HG02973 (cell line): Measurements from ENCODE around the gene UBL7.

Source experiments
- ATAC-seq: cut with Tn5 transposase; IDR thresholded peaks from one replicate; pipeline ENCODE4 v1.9.1; 2021; ENCODE audit warnings: moderate library complexity; ENCODE audit not compliant: unreplicated experiment

UBL7 gene

DNA sequence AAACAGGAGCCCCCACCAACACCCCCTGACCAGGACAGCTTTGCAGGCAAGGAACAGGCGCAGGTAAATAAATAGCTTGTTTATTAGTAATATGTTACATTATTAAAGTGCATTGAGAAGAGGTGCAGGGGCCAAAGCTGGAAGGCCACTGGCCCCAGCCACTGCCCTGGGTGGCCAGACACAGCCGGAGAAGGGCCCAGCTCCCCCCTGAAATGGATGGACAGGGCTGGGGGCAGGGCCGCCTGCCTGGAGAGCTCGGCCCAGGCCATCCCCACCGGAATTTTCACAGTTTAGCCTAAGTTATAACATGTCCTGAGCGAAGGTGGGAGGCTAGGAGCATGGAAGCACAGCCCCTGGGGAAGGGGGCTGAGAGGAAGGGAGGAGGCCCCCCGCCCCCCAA is 51.7 kb downstream of the UBL7 start:
- no peak for ATAC-seq

DNA sequence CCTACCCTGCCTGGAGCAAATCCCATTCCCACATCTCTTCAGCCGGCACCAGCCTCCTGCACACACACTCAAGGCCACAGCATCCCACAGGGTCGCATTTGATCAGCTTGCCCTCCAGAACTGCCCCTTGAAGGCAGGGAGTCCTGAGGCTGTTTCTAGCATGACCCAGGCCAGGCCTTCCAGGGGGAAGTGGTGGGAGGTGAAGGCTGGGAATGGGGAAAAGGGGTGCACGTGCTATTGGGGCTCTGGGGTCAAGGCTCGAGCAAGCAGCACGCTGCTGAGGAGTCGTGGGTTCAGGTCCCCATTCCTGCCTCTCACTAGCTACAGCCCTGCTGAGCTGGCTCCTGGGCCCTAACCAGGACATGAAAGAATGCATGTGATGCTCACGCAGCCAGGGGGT is 52.1 kb downstream of the UBL7 start:
- ATAC-seq = no peak

DNA sequence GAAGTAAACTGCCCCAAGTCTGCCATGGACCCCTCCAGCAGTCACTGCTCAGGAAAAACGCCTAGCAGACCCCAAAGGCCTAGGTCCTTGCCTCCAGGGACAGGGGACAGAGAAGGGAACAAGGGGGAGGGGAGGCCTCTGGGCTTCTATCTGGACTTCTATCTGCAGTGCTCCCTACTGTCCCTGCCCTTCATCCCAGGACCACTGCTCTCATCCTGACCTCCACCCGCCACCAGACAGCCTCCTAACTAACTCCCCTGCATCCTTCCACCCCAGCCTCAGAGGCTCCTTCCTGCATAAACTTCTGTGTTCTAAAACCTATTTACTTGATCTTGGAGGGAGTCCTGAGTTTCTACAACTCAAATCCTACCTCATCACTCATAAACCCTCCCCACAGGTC is 52.6 kb downstream of the UBL7 start:
- no peak for ATAC-seq

DNA sequence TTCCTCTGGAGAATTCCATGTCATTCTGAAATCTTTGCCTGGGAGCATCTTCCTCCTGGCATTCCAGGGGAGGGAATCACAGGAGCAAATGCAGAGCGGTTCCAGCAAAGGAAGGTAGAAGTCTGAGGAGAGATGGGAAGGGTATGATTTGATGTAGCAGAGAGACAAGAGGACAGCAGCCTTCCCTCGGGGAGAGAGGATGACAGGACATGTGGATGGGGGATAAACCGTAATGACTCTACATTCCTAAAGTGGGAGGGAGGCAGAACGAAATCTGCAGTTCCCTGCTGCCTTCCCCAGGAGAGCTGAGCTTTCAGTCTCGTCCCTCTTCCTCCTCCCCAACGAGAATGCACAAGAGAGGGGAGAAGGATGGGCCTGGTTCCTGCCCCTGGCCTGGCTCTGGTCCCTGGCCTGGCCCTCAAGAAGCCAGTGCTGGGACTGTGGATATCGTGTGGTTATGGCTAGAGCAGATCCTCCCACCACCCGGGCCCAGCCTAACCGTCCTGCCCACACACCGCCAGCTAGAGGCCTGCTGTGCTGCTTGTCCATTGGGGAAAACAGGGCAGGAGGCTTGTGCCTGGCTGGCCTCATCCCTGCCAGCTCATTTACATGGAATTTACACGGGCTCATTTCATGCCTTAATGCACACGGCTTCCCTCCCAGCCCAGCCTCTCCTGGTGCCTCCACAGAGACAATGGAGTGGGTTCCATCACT is 53.8 kb downstream of the UBL7 start:
- ATAC-seq = no peak

DNA sequence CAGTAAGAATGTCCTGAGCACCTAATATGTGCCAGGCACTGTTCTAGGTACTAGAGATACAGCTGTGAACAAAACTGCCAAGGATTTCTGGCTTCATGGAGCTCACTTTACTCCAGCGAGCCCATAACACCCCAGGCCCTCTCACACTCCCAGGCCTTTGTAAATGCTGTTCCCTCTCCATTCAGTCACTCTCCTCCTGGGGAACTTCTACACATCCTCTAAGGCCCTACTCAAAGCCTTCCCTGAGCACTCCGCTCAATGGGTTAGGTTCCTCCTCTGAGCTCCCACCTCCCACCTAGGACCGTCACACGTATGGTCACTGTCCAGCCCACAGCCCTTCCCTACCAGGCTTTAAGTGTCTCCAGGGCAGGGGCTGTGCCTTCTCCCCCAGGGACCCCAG is 54.4 kb downstream of the UBL7 start:
- ATAC-seq = no peak

DNA sequence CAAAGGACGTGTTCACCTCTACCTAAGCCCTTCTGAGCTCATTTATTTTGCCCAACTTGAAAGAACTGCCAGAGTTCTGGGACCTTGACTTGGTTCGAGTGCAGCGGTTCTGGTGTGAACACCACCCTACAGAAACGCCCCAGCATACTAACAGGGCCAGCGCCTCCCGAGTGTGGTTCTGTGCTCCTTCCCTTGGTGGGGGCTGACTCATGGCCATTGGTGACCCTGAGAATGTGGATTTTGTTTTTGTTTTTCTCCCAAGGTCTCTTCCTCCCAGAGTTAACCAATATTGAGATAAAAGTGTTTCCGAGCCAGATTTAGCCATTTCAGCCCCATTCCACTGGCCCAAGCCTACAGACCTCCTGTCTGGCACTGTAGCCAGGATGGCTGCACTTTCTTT is 55.1 kb downstream of the UBL7 start:
- no peak for ATAC-seq

DNA sequence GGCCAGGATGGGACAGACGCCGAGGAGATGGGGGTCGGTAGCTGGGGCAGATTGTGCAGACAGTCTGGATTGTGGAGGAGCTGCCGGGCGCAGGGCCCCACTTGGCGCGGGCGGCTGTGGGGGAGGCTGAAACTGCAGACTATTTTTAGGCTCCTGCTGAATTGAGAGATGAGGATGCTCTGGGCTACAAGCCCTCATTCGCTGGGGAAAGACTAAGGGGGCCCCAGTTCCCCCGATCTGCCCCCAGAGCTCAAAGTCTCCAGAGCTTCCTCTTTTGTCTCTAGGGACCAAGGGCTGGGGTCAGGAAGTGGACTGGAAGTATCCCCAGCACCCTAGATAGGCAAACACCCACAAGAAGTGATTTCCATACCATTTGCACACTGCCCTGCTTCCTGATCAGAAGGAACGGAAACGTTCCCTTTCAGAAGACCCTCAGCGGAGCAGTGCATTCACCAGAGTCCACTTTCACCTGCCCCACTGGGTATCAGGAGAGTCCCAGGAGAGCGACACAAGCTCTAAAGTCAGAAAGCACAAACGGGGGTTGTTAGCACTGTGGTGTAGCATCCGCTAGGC is 56.9 kb downstream of the UBL7 start:
- peak; percentile 27 for ATAC-seq

DNA sequence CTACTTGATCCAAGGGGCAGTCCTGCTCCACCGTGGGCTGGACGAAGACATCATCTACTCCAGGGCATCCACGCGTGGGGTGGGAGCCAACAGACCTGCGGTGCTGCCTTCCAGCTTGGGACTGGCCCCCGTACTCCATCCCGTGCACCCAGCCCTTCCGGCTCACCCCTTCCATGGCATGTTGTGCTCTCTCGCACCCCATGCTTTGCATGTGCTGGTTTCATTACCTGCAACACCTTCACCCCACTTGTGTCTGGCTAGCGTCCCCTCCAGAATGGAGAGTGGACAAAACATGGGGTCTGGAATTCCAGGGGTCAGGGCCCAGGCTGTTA is 57.4 kb downstream of the UBL7 start:
- peak; percentile 7 for ATAC-seq

DNA sequence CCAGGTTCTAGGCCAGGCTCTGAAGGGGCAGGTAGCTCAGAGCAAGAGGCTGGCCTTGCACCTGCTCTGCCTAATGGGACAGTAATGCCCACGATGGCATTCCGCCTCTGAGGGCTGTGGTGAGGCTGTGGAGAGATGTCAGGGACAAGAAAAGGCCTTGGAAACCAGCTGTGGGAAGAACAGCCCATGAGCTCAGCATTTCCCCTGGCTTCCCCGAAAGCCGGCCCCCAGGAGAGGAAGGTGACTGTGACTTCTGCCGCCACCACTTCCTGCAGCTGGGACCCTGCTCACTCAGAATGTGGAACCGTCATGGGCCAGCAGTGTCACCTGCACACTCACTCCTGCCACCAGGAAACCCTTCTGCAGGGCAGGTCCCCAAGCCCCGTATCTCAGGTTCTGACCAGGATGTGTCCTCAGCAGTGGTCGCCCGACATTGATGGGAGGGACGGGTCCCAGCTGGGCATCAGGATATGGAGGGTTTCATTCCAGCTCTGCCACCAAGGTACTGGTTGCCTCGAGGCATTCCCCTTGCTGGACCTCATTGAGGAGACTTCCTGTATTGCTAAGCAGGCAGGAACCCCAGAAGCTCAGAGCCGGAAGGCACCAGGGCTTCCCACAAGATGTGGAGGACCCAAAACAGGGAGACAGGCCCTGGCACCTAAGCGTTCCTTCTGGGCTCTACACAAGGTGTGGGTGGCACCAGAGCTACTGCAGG is 57.9 kb downstream of the UBL7 start:
- peak; percentile 39 for ATAC-seq

DNA sequence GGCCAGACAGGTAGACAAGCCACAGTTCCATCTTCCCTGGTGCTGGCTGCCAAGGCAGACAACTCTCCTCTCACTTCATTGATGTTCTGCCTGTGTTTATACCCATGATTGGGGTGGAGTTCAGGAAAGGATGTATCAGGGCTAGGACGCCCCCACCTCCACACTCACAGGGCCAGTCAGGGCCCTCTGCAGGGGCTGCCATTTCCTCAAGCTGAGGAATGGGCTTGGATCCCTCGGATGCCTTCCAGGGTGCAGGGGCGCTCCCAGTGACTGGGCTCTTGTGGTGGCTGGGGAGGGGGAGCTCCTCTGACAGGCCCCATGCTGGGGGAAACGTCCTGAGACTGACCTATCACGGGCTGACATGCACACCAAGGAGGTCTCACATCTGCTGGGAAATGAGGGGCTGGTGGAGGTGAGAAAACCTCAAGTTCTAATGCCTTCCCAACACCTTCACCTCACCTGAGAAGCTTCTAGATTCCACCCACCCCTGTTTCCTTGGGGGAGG is 58.6 kb downstream of the UBL7 start:
- ATAC-seq = no peak

DNA sequence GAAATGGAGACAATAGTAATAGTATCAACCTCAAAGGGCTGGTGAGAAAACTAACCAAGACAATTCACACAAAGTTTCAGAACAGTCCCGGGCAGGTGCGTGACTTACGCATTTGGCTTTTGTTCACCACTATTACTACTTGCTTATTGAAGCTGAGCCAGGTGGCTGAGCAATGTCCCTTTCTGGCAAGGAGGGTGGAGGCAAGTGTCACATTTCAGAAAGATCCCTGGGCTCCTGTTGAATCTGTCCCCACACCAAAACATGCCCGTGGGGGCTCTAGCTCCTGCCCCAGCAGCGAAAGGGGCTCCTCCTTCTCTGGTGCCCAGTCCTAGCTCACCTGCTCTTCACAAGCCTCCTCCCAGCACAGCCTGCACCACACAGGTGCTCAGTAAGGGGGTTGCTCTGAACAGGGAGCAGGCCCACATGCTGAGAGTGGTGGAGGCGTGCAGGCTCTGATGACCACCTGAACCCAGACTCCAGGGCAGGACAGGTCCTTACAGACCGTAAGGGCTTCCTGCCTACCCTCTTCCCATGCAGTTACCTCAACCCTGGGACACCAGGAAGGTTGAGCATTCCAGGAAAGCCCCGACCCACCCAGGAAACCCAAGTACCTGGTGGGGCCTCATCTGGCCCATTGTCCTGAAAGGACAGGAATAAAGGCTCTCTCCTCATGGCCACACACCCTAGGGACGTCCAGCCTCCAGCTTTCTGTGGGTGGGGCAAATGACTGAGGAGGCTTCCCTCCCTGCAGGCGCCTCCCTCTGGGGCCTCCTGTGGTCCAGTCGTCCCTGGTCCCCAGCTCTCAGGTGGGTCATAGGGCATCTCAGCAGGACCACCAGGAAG is 59.8 kb downstream of the UBL7 start:
- ATAC-seq = no peak

DNA sequence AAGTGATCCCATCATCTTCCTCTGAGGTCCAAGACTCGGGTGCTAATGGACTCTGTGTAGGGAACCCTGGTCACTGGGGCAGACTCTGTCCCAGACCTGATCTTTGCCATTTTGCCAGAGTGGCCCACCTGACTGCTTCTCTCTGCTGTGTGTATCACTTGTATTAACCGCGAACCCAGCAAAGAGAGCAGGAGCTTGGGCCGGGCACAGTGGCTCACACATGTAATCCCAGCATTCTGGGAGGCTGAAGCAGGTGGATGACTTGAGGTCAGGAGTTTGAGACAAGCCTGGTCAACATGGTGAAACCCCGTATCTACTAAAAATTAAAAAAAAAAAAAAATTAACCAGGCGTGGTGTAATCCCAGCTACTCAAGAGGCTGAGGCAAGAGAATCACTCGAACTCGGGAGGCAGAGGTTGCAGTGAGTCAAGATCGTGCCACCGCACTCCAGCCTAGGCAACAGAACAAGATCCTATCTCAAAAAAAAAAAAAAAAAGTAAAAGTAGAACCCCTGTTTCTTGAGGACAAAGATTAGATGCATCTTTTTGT is 60.6 kb downstream of the UBL7 start:
- ATAC-seq = no peak

DNA sequence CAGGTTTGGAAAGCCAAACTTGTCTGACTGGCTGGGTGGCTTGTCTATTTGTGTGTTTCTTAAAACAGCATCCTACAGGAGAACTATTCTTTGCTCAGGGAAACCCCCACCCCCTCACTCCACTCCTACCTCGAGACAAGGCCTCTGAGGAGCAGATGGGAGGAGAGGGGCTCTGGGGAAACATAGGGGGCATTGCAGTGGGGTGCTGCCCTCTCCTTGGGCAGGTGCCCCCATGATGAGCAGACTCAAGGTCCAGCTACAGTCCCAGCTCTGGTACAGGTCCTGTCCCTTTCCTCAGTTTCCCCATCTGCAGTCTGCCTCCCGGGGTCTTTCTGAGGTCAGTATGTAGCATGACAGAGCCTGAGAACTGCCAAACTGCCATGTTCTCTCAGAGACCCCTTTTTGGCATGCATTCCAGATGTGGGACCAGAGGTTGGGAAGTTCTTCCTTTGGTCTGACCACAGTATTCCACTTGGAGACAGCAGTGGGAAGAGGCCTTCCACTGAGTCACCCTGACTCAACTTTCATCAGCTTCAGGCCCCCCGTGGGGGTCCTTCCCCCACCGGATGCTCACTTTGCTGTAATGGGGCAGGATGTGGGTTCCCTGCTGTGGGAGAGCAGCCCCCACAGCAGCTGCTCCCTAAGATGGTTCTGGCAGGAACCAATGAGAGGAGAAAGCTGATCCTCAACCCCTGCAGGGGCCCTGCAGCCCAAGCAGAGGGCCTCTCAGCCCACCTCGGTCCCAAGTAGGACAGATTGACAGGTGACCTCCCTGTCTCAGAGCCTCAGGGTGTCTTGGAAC is 61.2 kb downstream of the UBL7 start:
- ATAC-seq = no peak

DNA sequence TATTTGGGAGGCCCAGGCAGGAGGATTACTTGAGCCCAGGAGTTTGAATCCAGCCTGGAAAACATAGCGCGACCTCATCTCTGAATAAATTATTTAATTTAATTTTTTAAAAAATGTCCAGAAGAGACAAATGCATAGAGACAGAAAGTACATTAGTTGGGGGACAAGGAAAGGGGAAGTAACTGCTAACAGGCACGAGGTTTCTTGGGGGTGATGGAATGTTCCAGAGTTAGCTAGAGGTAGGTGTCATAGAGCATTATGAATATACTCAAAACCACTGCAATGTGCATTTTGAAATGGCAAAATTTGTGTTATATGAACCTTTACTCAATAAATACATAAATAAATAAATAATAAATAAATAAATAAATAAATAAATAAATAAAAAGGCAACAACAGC is 61.9 kb downstream of the UBL7 start:
- ATAC-seq = no peak

DNA sequence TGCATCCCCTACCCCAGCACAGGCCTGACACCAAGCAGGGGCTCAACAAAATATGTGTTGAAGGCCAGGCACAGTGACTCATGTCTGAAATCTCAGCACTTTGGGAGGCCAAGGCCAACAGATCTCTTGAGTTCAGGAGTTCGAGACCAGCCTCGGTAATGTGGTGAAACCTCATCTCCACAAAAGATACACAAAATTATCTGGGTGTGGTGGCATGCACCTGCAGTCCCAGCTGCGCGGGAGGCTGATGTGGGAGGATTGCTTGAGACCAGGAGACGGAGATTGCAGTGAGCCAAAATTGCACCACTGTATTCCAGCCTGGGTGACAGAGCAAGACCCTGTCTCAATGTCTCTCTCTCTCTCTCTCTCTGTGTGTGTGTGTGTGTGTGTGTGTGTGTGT is 62.8 kb downstream of the UBL7 start:
- no peak for ATAC-seq

DNA sequence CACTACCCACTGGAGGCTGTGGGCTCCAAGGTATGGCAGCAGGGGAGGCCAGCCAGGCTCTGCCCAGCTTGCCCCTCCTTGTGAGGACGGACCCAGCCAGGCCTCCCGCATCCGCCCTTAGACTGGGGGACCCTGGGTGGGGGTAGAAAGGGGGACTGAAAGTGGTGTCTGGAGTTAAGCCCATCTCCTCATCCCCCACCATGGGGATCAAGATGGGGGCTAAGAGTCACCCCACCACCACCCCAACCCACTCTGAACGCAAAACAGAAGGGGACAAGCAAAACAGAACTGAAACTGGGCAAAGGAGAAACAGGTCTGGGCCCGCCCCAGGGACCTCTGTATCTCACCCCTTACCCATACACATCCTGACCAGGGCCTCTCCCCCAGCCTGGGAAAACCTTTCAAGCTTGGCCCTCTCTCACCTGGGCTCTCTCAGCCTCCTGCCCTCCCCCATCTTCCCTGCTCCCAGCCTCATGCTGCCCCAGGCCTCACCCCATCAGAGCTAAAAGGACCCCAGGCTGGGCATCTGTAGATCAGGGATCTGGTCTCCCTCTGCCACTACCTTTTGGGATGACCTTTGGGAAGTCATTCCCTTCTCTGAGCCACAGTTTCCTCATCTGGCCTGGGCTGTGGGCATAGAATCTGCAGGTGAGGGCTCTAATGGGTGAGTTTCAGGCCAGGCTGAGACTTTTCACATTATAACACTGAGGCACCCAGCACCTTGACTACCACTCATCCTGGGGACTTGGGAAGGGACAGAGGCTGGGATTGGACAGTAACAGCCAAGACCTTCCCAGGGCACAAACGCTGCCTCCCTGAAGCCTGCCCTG is 63.5 kb downstream of the UBL7 start:
- ATAC-seq = no peak

DNA sequence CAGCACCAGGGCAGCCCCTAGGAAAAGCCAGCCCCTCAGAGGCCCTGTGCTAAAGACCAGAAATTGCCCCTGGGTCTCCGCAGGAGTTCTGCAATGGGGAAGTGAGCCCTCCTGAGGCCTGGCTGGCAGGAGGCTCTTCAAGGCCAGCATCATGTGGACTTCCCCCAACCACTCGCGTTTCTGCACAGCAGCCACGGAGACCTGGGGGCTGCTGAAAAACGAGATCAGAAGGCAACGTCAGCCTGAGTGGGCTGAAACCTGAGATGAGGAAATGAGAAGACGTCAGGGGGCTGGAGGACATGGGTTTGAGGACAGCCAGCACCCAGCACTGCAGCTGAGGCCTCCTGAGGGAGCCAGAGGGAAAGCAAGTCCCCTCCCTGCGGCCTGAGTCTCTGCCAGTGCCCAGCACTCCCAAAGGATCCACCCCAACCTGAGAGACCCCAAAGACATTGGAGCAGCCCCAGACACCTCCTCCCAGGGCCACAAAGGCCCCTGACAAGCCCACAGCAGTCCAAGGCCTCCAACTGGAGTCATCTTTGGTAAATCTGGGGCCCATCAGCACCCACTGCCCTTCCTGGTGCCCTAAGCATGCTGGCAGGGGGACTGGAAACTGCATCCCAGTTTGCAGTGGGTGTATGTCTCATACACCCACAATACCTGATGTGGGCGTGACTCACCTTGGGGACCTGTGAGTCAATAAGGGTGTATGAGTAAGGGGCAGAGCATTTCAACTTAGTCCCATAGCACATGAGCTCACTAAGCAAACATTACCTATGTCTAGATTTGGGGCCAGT is 64.3 kb downstream of the UBL7 start:
- ATAC-seq = peak; percentile 34

DNA sequence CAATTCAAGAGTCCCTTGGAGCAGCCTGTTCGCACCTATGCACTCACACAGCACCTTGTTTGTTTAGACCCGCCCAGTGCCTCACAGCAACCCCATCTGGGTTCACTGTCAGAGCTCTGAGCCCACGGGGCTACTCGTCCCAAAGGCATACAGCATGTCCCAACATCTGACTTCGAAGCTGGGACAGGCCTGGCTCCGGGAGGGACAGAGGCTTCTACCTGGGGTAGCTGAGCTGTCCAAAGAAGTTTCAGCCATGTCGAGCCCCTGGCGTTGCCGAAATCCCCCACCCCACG is 64.9 kb downstream of the UBL7 start:
- ATAC-seq = no peak
